Brain microvascular endothelial cell (primary cell): ENCODE measurements around the gene MAPK9.

ENCODE experiments used
- DNase-seq: peaks from one replicate; pipeline ENCODE4 v3.0.0-alpha.2; 2020
- H3K27ac ChIP-seq: fragments of 250-450 bp; sonication (Bioruptor Pico); 2 replicates; pipeline ENCODE4 v1.5.1; 2020; ENCODE audit warnings: mild to moderate bottlenecking, moderate library complexity
- H3K27me3 ChIP-seq: fragments of 250-450 bp; sonication (Bioruptor Pico); replicated peaks from 2 replicates; pipeline ENCODE4 v1.5.1; 2020; ENCODE audit warnings: mild to moderate bottlenecking
- H3K36me3 ChIP-seq: fragments of 250-450 bp; sonication (Bioruptor Pico); replicated peaks from 2 replicates; pipeline ENCODE4 v1.5.1; 2020; ENCODE audit warnings: mild to moderate bottlenecking
- H3K4me3 ChIP-seq: 2 replicates; pipeline ENCODE4 v1.5.1; 2011; ENCODE audit warnings: low read depth, mild to moderate bottlenecking, control low read depth, low read length, moderate library complexity
- CTCF ChIP-seq: IDR thresholded peaks from 2 replicates; pipeline ENCODE4 v1.5.1; 2011; ENCODE audit warnings: low read depth, mild to moderate bottlenecking, moderate library complexity, low read length, control low read depth, inconsistent platforms; ENCODE audit errors: missing control alignments
- in situ Hi-C: cut with HindIII; loops from 2 replicates; pipeline ENCODE4 v1.10.0; 2017; ENCODE audit warnings: low sequenced_read_pairs, low pct_ligation_motif_present

Gene MAPK9

DNA sequence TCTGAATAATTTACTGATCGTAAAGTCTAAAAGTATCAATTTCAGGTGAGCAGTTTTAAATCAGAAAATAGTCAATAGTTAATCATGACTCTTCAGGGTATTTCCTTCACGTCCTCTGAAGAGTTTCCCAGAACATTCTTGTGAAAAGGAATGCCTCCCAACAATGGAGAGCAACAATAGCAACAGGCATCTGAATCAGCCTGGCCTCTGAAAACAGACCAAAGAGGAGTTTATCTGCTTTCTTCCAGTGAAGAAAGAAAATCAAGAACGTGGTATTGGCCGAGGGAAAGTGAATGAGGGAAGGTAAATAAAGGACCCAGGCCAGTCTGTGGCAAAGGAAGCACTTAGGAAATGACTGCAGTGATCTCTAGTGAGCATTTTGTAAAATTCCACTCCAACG, 56.8 kb downstream of the MAPK9 start:
- no peak for DNase-seq
- no peak for TF ChIP-seq CTCF
- peaks cover 10% of the 10 kb centered on the region for H3K36me3 ChIP-seq
- H3K4me3 ChIP-seq = no peak overlapping the region
- in situ Hi-C loops = no loop called here
- H3K27me3 ChIP-seq = no peaks in the 10 kb centered on the region
- H3K27ac ChIP-seq = no peak overlapping the region

- Histone ChIP-seq H3K36me3 (peaks cover 9% of the 10 kb centered on the region), H3K27ac (no peak overlapping the region), H3K27me3 (no peaks in the 10 kb centered on the region), H3K4me3 (no peak overlapping the region)
- in situ Hi-C loops = no loop called here
- no peak for TF ChIP-seq CTCF
- no peak for DNase-seq
Measured at GRCh38 chr5:180234271-180234670, 57.6 kb downstream of the MAPK9 start.

GRCh38 chr5:180233729-180234128, 58.2 kb downstream of the MAPK9 start:
- DNase-seq = no peak
- TF ChIP-seq CTCF = no peak
- Histone ChIP-seq H3K36me3 (peaks cover 9% of the 10 kb centered on the region), H3K27me3 (no peaks in the 10 kb centered on the region), H3K4me3 (no peak overlapping the region), H3K27ac (peak overlapping the region; percentile 53)
- in situ Hi-C loops = no loop called here

DNA sequence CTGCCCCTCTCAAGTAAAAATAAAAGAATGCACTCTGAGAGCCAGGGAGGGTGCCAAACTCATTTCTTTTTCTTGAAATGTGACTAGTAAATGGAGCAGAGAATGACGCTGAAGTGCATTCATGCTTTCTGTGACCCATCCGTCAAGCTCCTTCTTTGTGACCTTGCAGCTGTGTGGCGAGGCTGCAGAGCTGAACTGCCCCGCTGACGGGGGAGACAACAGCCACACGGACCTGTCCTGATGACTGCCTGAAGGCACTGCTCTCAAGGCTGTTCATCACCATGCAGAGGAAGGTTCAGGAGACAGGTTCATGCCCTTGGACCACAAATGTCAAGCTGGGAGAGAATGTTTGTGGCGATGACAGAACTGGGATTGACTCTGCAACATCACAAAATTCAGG, 61.9 kb downstream of the MAPK9 start:
- in situ Hi-C loops = no loop called here
- Histone ChIP-seq H3K27ac (no peak overlapping the region), H3K36me3 (peaks cover 2% of the 10 kb centered on the region), H3K4me3 (no peak overlapping the region), H3K27me3 (no peaks in the 10 kb centered on the region)
- no peak for TF ChIP-seq CTCF
- DNase-seq = no peak

GRCh38 chr5:180222056-180222455, 69.8 kb downstream of the MAPK9 start:
- no peaks in the 10 kb centered on the region for H3K27me3 ChIP-seq
- no peak overlapping the region for H3K4me3 ChIP-seq
- H3K27ac ChIP-seq = no peak overlapping the region
- DNase-seq = no peak
- H3K36me3 ChIP-seq = no peaks in the 10 kb centered on the region
- TF ChIP-seq CTCF = no peak
- in situ Hi-C loops = no loop called here

GRCh38 chr5:180217797-180218196, 74.1 kb downstream of the MAPK9 start:
- DNase-seq = no peak

More at GRCh38 chr5:180217797-180218196, 74.1 kb downstream of the MAPK9 start:
- in situ Hi-C loops = no loop called here
- Histone ChIP-seq H3K4me3 (no peak overlapping the region), H3K27me3 (no peaks in the 10 kb centered on the region), H3K27ac (no peak overlapping the region), H3K36me3 (no peaks in the 10 kb centered on the region)
- TF ChIP-seq CTCF = no peak
